ENCODE measurements around the gene D2HGDH.

Gene D2HGDH

DNA sequence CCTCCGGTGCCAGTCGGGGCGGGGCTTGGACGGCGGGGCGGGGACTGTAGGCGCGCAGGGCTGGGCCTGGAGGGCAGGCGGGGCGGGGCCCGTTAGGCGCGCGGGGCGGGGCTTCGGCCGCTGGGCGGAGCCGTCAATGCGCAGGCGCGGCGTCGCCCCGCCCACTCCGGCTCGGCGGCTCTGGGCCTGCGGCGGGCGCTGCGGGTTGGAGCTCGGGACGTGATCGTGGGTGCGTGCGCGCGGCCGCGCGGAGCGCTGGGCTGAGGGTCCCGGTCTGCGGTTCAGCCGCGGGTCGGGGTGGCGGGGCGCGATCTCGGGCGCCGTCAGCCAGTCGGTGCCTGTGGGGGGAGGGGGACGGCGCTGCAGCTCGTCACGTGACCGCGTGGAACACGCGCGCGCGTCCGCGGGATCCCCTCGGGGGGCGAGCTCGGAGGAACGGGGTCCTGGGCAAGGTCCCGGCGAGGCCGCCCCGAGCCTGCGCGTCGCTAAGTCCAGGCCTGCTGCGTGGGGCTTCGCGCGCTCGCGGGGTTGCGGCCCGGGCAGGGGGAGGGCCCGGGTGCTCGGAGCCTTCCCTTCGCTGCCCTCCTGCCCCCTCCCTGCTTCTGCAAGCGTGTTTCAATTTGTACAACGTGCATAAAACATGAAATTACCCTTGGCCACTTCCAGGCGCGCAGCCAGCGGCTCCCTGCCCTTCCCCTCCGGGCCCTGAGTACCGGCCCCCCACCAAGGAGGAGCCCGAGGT is at the start of gene D2HGDH:
Gene D2HGDH (plus strand): TSS at position 164 of the 742 bp plus-strand sequence. CDS start 595 bp downstream, outside the sequence.
- peak; percentile 42 to 52 for DNase-seq (ENCODE audit: low read depth in 2 of 2)

DNA sequence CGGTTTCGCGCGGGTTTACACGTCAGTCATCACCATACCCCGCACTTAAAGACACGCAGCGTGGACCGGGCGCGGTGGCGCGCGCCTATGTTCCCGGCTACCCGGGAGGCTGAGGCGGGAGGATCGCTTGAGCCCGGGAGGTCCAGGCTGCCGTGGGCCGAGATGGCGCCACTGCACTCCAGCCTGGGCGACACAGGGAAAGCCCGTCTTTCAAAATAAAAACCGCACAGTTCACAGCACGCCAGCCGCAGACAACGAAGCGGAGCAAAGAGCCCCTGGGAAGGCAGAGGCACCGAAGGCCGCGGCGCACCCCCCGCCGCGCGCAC is 48.1 kb upstream of the D2HGDH start:
- DNase-seq (ENCODE audit: low read depth in 2 of 2), result no peak

DNA sequence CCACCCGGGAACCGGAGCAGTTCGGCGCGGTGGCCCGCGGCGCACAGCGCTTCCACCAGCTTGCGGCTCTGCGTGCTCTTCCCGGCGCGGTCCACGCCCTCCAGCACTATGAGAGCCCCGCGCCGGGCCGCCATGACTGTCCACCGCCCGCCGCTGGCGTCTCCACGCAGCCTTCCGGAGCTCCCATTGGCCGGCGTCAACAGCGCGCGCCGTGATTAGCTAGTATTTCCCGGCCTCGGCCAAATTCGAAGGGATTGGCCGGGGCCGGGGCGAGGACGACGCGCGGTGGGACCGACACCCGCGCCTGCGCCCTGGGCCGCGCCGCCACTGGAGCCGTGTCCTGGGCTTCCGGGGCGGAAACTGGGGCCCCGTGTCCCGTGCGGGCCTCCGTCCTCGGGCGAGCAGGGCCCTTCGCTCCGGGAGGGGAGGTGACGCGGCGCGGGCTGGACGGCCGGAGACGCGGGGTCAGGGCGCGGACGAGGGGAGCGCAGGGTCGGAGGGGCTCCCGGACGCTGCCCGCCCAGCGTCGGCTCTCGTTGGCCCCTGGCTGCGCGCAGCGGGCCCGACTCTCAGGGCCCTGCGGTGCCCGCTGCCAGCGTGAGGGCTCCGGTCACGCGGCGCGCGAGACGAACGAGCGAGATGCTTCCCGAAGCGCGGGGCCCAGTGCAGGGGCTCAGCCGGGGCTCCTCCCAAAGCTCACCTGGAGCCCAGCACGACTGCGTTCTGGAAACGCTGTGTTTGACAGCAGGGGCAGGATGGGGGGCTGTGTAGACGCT is 47.6 kb upstream of the D2HGDH start, which contains the start of gene DTYMK:
Gene DTYMK (minus strand): TSS at position 166 of the 776 bp plus-strand sequence. CDS start 32 bp downstream, at position 134.
- DNase-seq (ENCODE audit: low read depth in 2 of 2), result peak; percentile 90 to 91

DNA sequence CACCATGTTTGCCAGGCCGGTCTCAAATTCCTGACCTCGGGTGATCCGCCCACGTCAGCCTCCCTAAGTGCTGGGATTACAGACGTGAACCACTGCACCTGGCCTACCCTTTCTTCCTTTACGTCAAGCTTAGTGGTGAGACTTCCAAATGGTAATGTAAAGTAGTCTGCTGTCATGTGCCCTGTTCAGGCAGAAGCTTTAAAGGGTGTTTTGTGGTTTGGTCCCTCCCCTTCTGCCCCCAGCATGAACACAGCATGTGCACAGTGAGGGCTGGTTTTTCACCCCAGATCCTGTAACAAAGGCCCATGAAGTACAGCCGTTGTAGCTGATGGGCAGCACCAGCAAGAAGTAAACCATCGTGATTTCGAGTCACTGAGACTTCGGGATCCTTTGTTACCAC is 45.1 kb upstream of the D2HGDH start:
- DNase-seq (ENCODE audit: low read depth in 2 of 2), result no peak

GRCh38 chr2:241690202-241690717 is 44.2 kb upstream of the D2HGDH start:
- no peak for DNase-seq (ENCODE audit: low read depth in 2 of 2)

- DNase-seq (ENCODE audit: low read depth in 2 of 2), result peak; percentile 40 to 42
These were observed 42.0 kb upstream of the D2HGDH start for GRCh38 chr2:241692448-241692847.

DNA sequence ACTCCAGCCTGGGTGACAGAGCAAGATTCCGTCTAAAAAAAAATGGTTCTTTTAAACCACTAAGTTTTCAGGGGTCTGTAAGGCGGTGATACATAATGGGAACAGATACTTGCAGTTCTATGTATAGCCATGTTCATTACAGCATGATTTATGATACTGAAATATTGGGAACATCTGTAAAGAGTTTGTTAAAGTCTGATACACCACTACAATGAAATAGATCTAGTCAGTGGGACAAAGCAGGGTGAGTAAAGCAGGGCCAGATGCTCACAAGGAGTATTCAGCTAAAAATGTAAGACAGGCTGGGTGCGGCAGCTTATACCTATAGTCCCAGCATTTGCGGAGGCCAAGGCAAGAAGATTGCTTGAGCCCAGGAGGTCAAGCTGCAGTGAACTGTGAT is 38.8 kb upstream of the D2HGDH start:
- peak; percentile 52 to 65 for DNase-seq (ENCODE audit: low read depth in 2 of 2)

DNA sequence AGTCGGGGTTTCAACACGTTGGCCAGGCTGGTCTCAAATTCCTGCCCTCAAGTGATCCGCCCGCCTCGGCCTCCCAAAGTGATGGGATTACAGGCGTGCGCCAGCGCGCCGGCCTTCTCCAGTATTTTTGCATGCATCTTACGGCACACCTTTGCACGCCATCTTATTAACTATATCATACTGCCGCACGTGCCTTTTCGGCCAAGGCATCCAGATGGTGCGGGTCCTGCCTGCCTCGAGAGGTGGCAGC is 33.4 kb upstream of the D2HGDH start:
- no peak for DNase-seq (ENCODE audit: low read depth in 2 of 2)

DNA sequence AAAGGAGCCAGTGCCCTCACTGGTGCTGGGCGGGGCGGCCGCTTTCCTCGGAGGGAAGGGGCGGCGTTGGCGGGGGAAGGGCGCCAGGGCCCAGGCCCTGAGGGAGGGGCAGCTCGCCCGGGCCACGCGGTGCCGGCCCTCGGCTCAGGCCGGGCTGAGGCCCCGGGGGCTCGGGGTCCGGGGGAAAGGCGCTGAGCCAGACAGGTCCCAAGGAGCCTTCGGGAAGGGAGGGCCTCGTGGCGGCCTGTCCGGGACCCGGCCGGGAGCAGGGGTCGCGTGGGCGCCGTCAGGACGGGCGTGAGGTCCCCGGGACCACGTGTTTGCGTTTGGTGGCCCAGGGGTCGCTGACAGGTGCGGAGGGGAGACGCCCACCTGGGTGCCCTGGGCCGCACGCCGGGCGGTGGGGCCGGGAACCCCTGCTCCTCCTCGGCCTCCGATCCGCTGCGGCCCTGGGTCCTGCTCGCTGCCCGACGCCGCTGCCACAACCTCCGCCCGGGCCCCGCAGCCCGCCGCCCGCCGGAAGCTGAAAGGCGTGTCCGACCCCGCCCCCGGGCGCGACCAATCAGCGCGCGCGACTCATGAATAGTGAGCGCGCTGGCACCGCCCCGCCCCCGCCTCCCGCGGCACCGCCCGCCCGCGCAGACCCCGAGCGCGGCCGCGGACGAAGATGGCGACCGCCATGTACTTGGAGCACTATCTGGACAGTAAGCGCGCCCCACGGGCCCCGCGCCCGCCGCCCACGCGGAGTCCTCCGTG is 32.9 kb upstream of the D2HGDH start, which contains the start of gene ING5:
Gene ING5 (plus strand): TSS at position 641 of the 756 bp plus-strand sequence. CDS start 27 bp downstream, at position 668.
- peak; percentile 81 to 84 for DNase-seq (ENCODE audit: low read depth in 2 of 2)

GRCh38 chr2:241702155-241703031 is 32.0 kb upstream of the D2HGDH start:
- DNase-seq (ENCODE audit: low read depth in 2 of 2), result peak; percentile 46

- no peak for DNase-seq (ENCODE audit: low read depth in 2 of 2)
These were observed 31.3 kb upstream of the D2HGDH start for GRCh38 chr2:241703032-241703604.

GRCh38 chr2:241706537-241706936 is 27.9 kb upstream of the D2HGDH start:
- DNase-seq (ENCODE audit: low read depth in 2 of 2), result no peak

- no peak for DNase-seq (ENCODE audit: low read depth in 2 of 2)
These were observed 25.6 kb upstream of the D2HGDH start for GRCh38 chr2:241708879-241709278.

- DNase-seq (ENCODE audit: low read depth in 2 of 2), result no peak
These were observed 15.3 kb upstream of the D2HGDH start for GRCh38 chr2:241719093-241719492.

DNA sequence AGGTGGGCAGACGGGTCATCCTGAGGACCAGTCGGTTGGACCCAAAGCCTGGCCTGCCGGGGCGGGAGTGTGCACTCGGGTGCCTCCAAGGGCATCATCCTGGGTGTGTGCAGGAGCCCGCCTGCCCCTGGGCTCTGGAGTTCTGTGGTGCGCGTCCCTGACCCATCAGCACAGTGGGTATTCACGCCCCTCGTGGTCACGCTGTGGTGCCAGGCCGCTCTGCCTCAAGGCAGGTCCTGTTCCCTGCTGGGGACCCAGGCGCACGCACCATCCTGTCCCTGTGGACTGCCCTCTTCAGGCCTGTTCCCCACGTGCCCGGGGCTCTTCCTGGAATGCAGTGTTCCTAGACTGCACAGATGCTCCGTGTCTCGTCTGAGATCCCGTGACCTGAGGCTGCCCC is 14.3 kb upstream of the D2HGDH start:
- no peak for DNase-seq (ENCODE audit: low read depth in 2 of 2)

DNA sequence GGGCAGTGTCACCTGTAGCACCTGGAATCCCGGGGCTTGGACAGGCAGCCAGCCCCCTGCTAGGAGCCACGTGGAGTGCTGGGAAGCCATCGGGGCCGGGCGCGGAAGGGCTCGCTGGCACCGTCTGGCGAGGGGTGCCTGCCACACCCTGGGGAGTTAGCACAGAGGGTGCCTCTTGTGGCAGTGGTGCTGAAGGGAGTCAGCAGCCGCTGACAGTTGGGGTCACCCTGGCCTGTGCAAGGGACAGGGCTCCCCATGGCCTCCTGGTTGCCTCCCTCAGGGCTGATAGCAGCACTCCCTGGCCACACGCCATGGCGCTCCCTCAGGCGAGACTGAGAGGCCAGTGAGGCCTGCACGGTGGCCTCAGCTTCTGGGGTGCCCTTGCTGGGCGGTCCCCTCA is 13.9 kb upstream of the D2HGDH start:
- DNase-seq (ENCODE audit: low read depth in 2 of 2), result no peak

- DNase-seq (ENCODE audit: low read depth in 2 of 2), result no peak
These were observed 12.6 kb upstream of the D2HGDH start for GRCh38 chr2:241721852-241722251.

- no peak for DNase-seq (ENCODE audit: low read depth in 2 of 2)
These were observed 11.5 kb upstream of the D2HGDH start for GRCh38 chr2:241722896-241723454.

DNA sequence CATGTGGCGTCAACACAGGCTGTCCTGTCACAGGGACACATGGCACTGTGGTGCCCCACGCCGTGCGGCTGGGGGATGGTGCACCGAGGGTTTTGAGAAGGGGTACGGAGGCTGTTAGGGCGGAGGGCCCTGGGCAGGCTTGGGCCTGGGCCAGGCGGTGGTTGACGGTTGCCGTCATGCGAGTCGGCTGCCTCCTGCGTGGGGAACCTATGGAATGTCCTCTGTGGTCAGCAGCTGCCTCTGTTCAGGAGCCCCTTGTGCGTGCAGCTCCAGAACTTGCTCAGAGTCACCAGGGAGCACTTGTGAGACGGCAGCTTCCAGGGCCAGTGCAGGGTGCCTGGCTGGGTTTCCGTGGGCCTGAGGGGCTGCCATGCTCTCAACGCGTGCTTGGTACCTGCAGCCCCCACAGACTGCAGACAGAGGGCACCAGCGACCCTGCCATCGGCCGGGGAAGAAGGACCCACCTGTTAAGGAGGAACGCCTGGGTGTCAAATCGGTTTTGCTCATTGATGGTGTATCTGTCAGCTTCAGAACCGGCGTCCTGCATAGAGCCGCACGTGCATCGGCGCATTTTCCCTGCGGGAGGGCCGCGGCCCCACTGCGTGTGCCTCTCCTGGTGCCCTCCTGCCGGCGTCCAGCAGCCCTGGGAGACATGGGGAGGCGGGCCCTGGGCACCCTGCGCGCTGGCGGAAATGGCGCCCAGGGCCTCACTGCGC is 10.0 kb upstream of the D2HGDH start:
- DNase-seq (ENCODE audit: low read depth in 2 of 2), result no peak

Data from fibroblast of skin of left biceps (primary cell).